ENCODE data around the gene BCAT1. TPM values are rescaled to one million over a fixed set of nuclear protein-coding genes. Genes with fewer than 3 reads are reported as not detected.
A peak's percentile ranks its signal among the peaks of the same experiment; 100 is the strongest.

Gene BCAT1
- total RNA-seq, 4 donors from 2014 or later, result 0.80 to 14.0 (median 3.9) TPM

GRCh38 chr12:24899503-24900075, 49.3 kb downstream of the BCAT1 start:
- peaks cover 0 to 5% (median 2%) of the 10 kb centered on the region in 4 donors for H3K4me1 ChIP-seq
- H3K9me3 ChIP-seq, result no peaks in the 10 kb centered on the region
- DNase-seq, result no peak
- peaks cover 25% of the 10 kb centered on the region for H3K27me3 ChIP-seq
- H3K36me3 ChIP-seq, result no peaks in the 10 kb centered on the region
- 77 to 85% methylated on average over 4 of the region's 4 CpGs for WGBS, 2 donors (ENCODE audit: low coverage in 1 of 2)
- TF ChIP-seq POLR2AphosphoS5 (IDR thresholded peaks at IDR 0.05) (no peak), POLR2A (IDR thresholded peaks at IDR 0.05) (no peak), EP300 (IDR thresholded peaks at IDR 0.05; ENCODE audit: low read depth) (no peak), CTCF (IDR thresholded peaks at IDR 0.05) (no peak)
- no peak overlapping the region for H3K27ac ChIP-seq
- no peak overlapping the region for H3K4me3 ChIP-seq
- intact Hi-C loops (cut with DNase I; ENCODE audit: low total_unique reads), result no loop called here
- in situ Hi-C loops (cut with MboI; ENCODE audit: low pct_ligation_motif_present in 1 of 4, low pct_unique_long_range_greater_than_20kb in 1 of 4, low sequenced_read_pairs in 3 of 4), result no loop called here

- Histone ChIP-seq H3K36me3 (no peaks in the 10 kb centered on the region), H3K9me3 (no peaks in the 10 kb centered on the region), H3K27me3 (peaks cover 15% of the 10 kb centered on the region), H3K27ac (no peak overlapping the region), H3K4me1 (peaks cover 0 to 5% (median 2%) of the 10 kb centered on the region in 4 donors), H3K4me3 (no peak overlapping the region)
- TF ChIP-seq POLR2A (IDR thresholded peaks at IDR 0.05) (no peak), POLR2AphosphoS5 (IDR thresholded peaks at IDR 0.05) (no peak)
- intact Hi-C loops (cut with DNase I; ENCODE audit: low total_unique reads) (no loop called here), in situ Hi-C loops (cut with MboI; ENCODE audit: low pct_ligation_motif_present in 1 of 4, low pct_unique_long_range_greater_than_20kb in 1 of 4, low sequenced_read_pairs in 3 of 4) (no loop called here)
- 50 to 92% methylated on average over 1 to 3 of the region's 3 CpGs for WGBS, 2 donors (ENCODE audit: low coverage in 1 of 2)
- DNase-seq, result no peak
These were observed 50.3 kb downstream of the BCAT1 start for GRCh38 chr12:24898606-24899005.

GRCh38 chr12:24898185-24898584, 50.7 kb downstream of the BCAT1 start:
- H3K4me3 ChIP-seq, result no peak overlapping the region
- H3K27me3 ChIP-seq, result peaks cover 13% of the 10 kb centered on the region
- in situ Hi-C loops (cut with MboI; ENCODE audit: low pct_ligation_motif_present in 1 of 4, low pct_unique_long_range_greater_than_20kb in 1 of 4, low sequenced_read_pairs in 3 of 4) (no loop called here), intact Hi-C loops (cut with DNase I; ENCODE audit: low total_unique reads) (no loop called here)
- DNase-seq, result no peak
- peaks cover 0 to 5% (median 1%) of the 10 kb centered on the region in 4 donors for H3K4me1 ChIP-seq
- 70 to 82% methylated on average over 1 of the region's 1 CpG for WGBS, 2 donors (ENCODE audit: low coverage in 1 of 2)
- H3K27ac ChIP-seq, result no peak overlapping the region
- TF ChIP-seq POLR2AphosphoS5 (IDR thresholded peaks at IDR 0.05) (peak in 1 of 3 donors; percentile 52), CTCF (IDR thresholded peaks at IDR 0.05) (no peak), POLR2A (IDR thresholded peaks at IDR 0.05) (no peak)
- no peaks in the 10 kb centered on the region for H3K36me3 ChIP-seq
- H3K9me3 ChIP-seq, result no peaks in the 10 kb centered on the region

- 50 to 59% methylated on average over 1 to 6 of the region's 6 CpGs for WGBS, 2 donors (ENCODE audit: low coverage in 1 of 2)
- in situ Hi-C loops (cut with MboI; ENCODE audit: low pct_ligation_motif_present in 1 of 4, low pct_unique_long_range_greater_than_20kb in 1 of 4, low sequenced_read_pairs in 3 of 4) (no loop called here), intact Hi-C loops (cut with DNase I; ENCODE audit: low total_unique reads) (no loop called here)
- H3K4me3 ChIP-seq, result no peak overlapping the region
- no peaks in the 10 kb centered on the region for H3K27me3 ChIP-seq
- no peak for DNase-seq
- H3K9me3 ChIP-seq, result no peaks in the 10 kb centered on the region
- no peaks in the 10 kb centered on the region for H3K4me1 ChIP-seq
- TF ChIP-seq EP300 (IDR thresholded peaks at IDR 0.05; ENCODE audit: low read depth), result no peak
- no peak for TF ChIP-seq POLR2A (IDR thresholded peaks at IDR 0.05)
- TF ChIP-seq CTCF (IDR thresholded peaks at IDR 0.05), result no peak
- no peak for TF ChIP-seq POLR2AphosphoS5 (IDR thresholded peaks at IDR 0.05)
- H3K36me3 ChIP-seq, result no peaks in the 10 kb centered on the region
- H3K27ac ChIP-seq, result peak overlapping the region in 1 of 4 donors; percentile 23
These were observed 52.7 kb downstream of the BCAT1 start for GRCh38 chr12:24896171-24896570.

- Histone ChIP-seq H3K27me3 (no peaks in the 10 kb centered on the region), H3K4me3 (no peak overlapping the region), H3K27ac (no peak overlapping the region), H3K36me3 (no peaks in the 10 kb centered on the region), H3K4me1 (no peaks in the 10 kb centered on the region), H3K9me3 (no peaks in the 10 kb centered on the region)
- 28 to 63% methylated on average over 1 of the region's 1 CpG for WGBS, 2 donors (ENCODE audit: low coverage in 1 of 2)
- no peak for TF ChIP-seq POLR2A (IDR thresholded peaks at IDR 0.05)
- no peak for TF ChIP-seq EP300 (IDR thresholded peaks at IDR 0.05; ENCODE audit: low read depth)
- no peak for TF ChIP-seq CTCF (IDR thresholded peaks at IDR 0.05)
- no peak for TF ChIP-seq POLR2AphosphoS5 (IDR thresholded peaks at IDR 0.05)
- in situ Hi-C loops (cut with MboI; ENCODE audit: low pct_ligation_motif_present in 1 of 4, low pct_unique_long_range_greater_than_20kb in 1 of 4, low sequenced_read_pairs in 3 of 4), result no loop called here
- intact Hi-C loops (cut with DNase I; ENCODE audit: low total_unique reads), result no loop called here
- no peak for DNase-seq
These were observed 53.3 kb downstream of the BCAT1 start for GRCh38 chr12:24895612-24896011.

Data from transverse colon (tissue), 4 donors.